Fibroblast of lung (primary cell): Measurements from ENCODE around the gene LONP2. TPM values are rescaled to one million over a fixed set of nuclear protein-coding genes. Genes with fewer than 3 reads are reported as not detected.
"Not testable (repeated sequence)": the region's sequence is repeated elsewhere in the genome, so short reads cannot be mapped to it uniquely, and the experiment has no call there.

Experiments
- DNase-seq, 2 donors: peaks; one replicate each; pipeline versions ENCODE4 v3.0.0 to v3.0.0-alpha.2; 2010; ENCODE audit warnings: low read depth in 2 of 2
- H2AFZ ChIP-seq: 2 replicates; pipeline ENCODE4 v1.5.1; 2012; ENCODE audit warnings: low read length, control low read depth, inconsistent platforms
- H3K27ac ChIP-seq: 2 replicates; pipeline ENCODE4 v1.5.1; 2011; ENCODE audit warnings: low read length, control low read depth; ENCODE audit not compliant: insufficient read depth
- H3K27me3 ChIP-seq: 2 replicates; pipeline ENCODE4 v1.5.1; 2011; ENCODE audit warnings: mild to moderate bottlenecking, low read length; ENCODE audit not compliant: control insufficient read depth, insufficient read depth
- H3K36me3 ChIP-seq: 2 replicates; pipeline ENCODE4 v1.5.1; 2011; ENCODE audit warnings: low read length; ENCODE audit not compliant: control insufficient read depth, insufficient read depth
- H3K4me1 ChIP-seq: 2 replicates; pipeline ENCODE4 v1.5.1; 2011; ENCODE audit warnings: low read length; ENCODE audit not compliant: control insufficient read depth, insufficient read depth; ENCODE audit errors: extremely low read depth
- H3K4me2 ChIP-seq: 2 replicates; pipeline ENCODE4 v1.5.1; 2011; ENCODE audit warnings: low read length, control low read depth; ENCODE audit not compliant: insufficient read depth; ENCODE audit errors: extremely low read depth
- H3K4me3 ChIP-seq, 4 experiments: fragments of 200-600 bp in 1 of 4; sonication (generic) in 1 of 4; replicated peaks in 1 of 4; 2 replicates each; pipeline ENCODE4 v1.5.1; 2011 to 2016; ENCODE audit warnings: low read length in 4 of 4, low read depth in 3 of 4, mild to moderate bottlenecking in 3 of 4, control low read depth in 2 of 4, inconsistent platforms in 1 of 4, mixed read lengths in 1 of 4; ENCODE audit not compliant: insufficient read depth in 1 of 4; ENCODE audit errors: control extremely low read depth in 1 of 4
- H3K79me2 ChIP-seq: 2 replicates; pipeline ENCODE4 v1.5.1; 2012; ENCODE audit warnings: mild to moderate bottlenecking, low read length, inconsistent platforms; ENCODE audit not compliant: control insufficient read depth, insufficient read depth
- H3K9ac ChIP-seq: 2 replicates; pipeline ENCODE4 v1.5.1; 2011; ENCODE audit warnings: mild to moderate bottlenecking, low read length, control low read depth; ENCODE audit not compliant: insufficient read depth
- H3K9me3 ChIP-seq: 2 replicates; pipeline ENCODE4 v1.5.1; 2012; ENCODE audit warnings: low read depth, low read length; ENCODE audit not compliant: control insufficient read depth, insufficient read depth
- H4K20me1 ChIP-seq: 2 replicates; pipeline ENCODE4 v1.5.1; 2011; ENCODE audit warnings: low read length; ENCODE audit not compliant: control insufficient read depth, insufficient read depth; ENCODE audit errors: extremely low read depth
- EZH2 ChIP-seq: IDR thresholded peaks from 2 replicates; pipeline ENCODE4 v1.5.1; 2012; ENCODE audit warnings: low read length, control low read depth, mild to moderate bottlenecking; ENCODE audit errors: missing control alignments
- polyA plus RNA-seq, 2 donors: library from polyadenylated mRNA; depleted of rRNA in 1 of 2; stranded (reverse) in 1 of 2; unstranded in 1 of 2; fragments of >200 nt; gene quantifications; 2 replicates each; pipeline ENCODE4 v1.2.1, GENCODE V29; 2011 to 2012; ENCODE audit warnings: missing spikeins in 1 of 2
- total RNA-seq: library from RNA; depleted of rRNA; stranded (reverse); fragments of >200 nt; gene quantifications from 2 replicates; pipeline ENCODE4 v1.2.1, GENCODE V29; 2014
- TF ChIP-seq, protein P1 (sequence below), 2 donors: IDR thresholded peaks in 1 of 2; conservative IDR thresholded peaks in 1 of 2; 1 replicate in 1 of 2; 2 replicates in 1 of 2; pipeline ENCODE4 v1.5.1; 2011 to 2012; ENCODE audit warnings: low read length in 2 of 2, control low read depth in 1 of 2, inconsistent platforms in 1 of 2, low read depth in 1 of 2, mild to moderate bottlenecking in 1 of 2

LONP2 gene
- total and polyA plus RNA-seq, 2 donors (not counting 1 experiment from before 2014, with no cell fraction given), result 44.0 to 60.8 TPM

DNA sequence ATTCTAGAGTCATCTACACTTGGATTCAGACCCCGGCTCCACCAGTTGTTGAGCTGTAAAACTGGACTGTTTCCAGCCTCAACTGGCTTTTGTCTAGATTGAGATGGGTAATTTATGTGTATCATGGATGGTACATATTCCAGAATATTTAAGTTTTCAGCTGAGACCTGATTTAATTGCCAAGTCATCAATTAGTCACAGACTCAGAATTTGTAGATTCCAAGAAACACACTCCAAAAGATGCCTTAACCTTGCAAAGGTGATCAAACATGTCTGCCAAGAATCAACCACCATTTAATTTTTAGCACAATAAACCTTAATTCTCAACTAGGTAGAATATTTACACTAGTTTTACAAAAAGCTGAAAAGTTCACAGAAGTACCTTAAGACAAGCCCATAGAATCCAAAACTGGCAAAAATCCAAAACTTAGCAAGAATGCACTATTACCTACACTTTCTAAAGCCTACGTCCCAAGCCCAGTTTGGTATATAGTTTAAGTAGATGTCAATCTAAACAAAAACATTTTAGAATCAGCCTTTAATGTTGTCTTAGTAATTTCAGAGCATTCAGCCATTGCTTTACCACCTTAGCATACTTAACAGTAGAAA is 123.4 kb downstream of the LONP2 start:
- TF ChIP-seq, protein P1, sequence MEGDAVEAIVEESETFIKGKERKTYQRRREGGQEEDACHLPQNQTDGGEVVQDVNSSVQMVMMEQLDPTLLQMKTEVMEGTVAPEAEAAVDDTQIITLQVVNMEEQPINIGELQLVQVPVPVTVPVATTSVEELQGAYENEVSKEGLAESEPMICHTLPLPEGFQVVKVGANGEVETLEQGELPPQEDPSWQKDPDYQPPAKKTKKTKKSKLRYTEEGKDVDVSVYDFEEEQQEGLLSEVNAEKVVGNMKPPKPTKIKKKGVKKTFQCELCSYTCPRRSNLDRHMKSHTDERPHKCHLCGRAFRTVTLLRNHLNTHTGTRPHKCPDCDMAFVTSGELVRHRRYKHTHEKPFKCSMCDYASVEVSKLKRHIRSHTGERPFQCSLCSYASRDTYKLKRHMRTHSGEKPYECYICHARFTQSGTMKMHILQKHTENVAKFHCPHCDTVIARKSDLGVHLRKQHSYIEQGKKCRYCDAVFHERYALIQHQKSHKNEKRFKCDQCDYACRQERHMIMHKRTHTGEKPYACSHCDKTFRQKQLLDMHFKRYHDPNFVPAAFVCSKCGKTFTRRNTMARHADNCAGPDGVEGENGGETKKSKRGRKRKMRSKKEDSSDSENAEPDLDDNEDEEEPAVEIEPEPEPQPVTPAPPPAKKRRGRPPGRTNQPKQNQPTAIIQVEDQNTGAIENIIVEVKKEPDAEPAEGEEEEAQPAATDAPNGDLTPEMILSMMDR (conservative IDR thresholded peaks at IDR 0.05 in 1 of 2, IDR thresholded peaks at IDR 0.05 in 1 of 2; ENCODE audit: low read depth in 1 of 2, low read length in 2 of 2), result no peak
- no peak for TF ChIP-seq EZH2
- Histone ChIP-seq H3K4me3 (peak overlapping the region in 1 of 4 experiments; percentile 3), H3K4me2 (no peak overlapping the region), H3K27me3 (no peaks in the 10 kb centered on the region), H3K9ac (no peak overlapping the region), H2AFZ (no peak overlapping the region), H3K9me3 (no peaks in the 10 kb centered on the region), H3K79me2 (peaks cover 80% of the 10 kb centered on the region), H4K20me1 (no peaks in the 10 kb centered on the region), H3K27ac (peak overlapping the region; percentile 89), H3K36me3 (no peaks in the 10 kb centered on the region), H3K4me1 (peaks cover 10% of the 10 kb centered on the region)
- DNase-seq, result peak in 1 of 2 donors; percentile 14

DNA sequence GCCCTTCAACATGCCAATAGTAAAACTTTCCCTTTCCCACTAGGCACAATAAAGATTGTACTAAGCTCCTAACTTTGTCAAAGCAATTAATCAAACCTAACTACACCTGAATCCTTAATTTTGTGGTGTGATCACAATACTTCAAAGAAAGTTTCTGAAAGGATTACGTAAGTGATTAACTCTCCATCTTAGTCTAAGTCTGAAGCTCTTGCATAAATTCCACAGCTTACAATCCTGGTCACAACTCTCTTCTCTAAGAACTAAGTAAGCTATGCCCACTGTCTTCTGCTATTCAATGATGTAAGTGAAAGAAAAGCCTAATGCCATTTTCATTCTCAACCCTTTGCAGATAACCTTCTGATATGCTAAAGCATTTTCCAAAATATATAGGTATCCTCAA is 125.7 kb downstream of the LONP2 start:
- no peak overlapping the region for H3K9ac ChIP-seq
- H3K4me3 ChIP-seq, result no peak overlapping the region
- no peak overlapping the region for H3K27ac ChIP-seq
- TF ChIP-seq, protein P1 (conservative IDR thresholded peaks at IDR 0.05 in 1 of 2, IDR thresholded peaks at IDR 0.05 in 1 of 2; ENCODE audit: low read depth in 1 of 2, low read length in 2 of 2), result no peak
- TF ChIP-seq EZH2, result no peak
- peak in 1 of 2 donors; percentile 24 for DNase-seq
- H3K27me3 ChIP-seq, result no peaks in the 10 kb centered on the region
- no peak overlapping the region for H3K4me2 ChIP-seq
- H3K9me3 ChIP-seq, result no peaks in the 10 kb centered on the region
- no peaks in the 10 kb centered on the region for H3K36me3 ChIP-seq
- H2AFZ ChIP-seq, result no peak overlapping the region
- peaks cover 16% of the 10 kb centered on the region for H3K4me1 ChIP-seq
- H4K20me1 ChIP-seq, result peaks cover 2% of the 10 kb centered on the region
- H3K79me2 ChIP-seq, result peaks cover 83% of the 10 kb centered on the region

DNA sequence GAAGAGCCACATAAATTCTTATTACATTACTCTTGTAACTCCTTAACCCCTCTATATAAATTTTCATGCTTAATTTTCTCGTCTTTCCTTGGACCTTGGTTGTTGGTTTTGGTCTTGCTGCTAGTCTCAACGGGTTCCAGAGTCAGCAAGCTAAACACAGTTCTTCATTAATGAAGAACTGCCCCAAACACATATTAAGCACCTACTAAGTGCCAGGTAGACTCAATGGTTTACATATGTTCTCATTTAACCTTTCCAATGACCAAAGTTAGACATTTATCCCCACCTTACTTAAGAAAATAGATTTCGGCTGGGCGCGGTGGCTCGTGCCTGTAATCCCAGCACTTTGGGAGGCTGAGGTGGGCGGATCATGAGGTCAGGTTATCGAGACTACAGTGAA is 126.1 kb downstream of the LONP2 start:
- Histone ChIP-seq H3K4me3 (no peak overlapping the region), H3K27me3 (no peaks in the 10 kb centered on the region), H3K9me3 (no peaks in the 10 kb centered on the region), H3K36me3 (no peaks in the 10 kb centered on the region), H2AFZ (no peak overlapping the region), H3K9ac (no peak overlapping the region), H3K79me2 (peaks cover 83% of the 10 kb centered on the region), H4K20me1 (peaks cover 2% of the 10 kb centered on the region), H3K4me1 (peaks cover 18% of the 10 kb centered on the region), H3K4me2 (no peak overlapping the region), H3K27ac (no peak overlapping the region)
- no peak for DNase-seq
- TF ChIP-seq, protein P1 (conservative IDR thresholded peaks at IDR 0.05 in 1 of 2, IDR thresholded peaks at IDR 0.05 in 1 of 2; ENCODE audit: low read depth in 1 of 2, low read length in 2 of 2), result no peak
- TF ChIP-seq EZH2, result no peak

DNA sequence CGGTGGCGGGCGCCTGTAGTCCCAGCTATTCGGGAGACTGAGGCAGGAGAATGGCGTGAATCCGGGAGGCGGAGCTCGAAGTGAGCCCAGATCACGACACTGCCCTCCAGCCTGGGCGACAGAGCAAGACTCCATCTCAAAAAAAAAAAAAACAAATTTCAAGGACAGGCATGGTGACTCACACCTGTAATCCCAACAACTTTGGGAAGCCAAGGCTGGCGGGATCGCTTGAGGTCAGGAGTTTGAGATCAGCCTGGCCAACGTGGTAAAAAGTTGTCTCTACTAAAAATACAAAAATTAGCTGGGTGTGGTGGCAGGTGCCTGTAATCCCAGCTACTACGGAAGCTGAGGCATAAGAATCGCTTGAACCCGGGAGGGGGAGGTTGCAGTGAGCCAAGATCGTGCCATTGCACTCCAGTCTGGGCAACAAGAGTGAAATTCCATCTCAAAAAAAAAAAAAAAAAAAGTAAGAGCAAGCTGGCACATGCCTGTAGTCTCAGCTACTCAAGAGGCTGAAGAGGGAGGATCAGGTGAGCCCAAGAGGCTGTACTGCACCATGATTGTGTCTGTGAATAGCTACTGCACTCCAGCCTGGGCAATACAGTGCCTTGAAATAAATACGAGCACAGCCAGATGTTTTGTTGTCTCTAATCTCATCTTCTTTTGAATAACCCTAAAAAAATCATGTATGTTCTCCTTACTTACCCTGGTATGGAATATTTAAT is 126.7 kb downstream of the LONP2 start:
- H3K36me3 ChIP-seq, H3K9me3 ChIP-seq, H3K9ac ChIP-seq, H2AFZ ChIP-seq, H3K4me2 ChIP-seq, H3K27me3 ChIP-seq, H4K20me1 ChIP-seq, DNase-seq, H3K27ac ChIP-seq, H3K4me3 ChIP-seq: not testable (repeated sequence)
- peaks cover 16% of the 10 kb centered on the region for H3K4me1 ChIP-seq
- H3K79me2 ChIP-seq, result peaks cover 83% of the 10 kb centered on the region
